NCI-H748 (cell line): Measurements from ENCODE around the gene LRRC36.
"Not testable (repeated sequence)": the region's sequence is repeated elsewhere in the genome, so short reads cannot be mapped to it uniquely, and the experiment has no call there.

Experiments used
- DNase-seq: peaks from one replicate; lab custom pipeline; 2025; ENCODE audit not compliant: unreplicated experiment; lab: John Stamatoyannopoulos, UW

The LRRC36 gene

DNA sequence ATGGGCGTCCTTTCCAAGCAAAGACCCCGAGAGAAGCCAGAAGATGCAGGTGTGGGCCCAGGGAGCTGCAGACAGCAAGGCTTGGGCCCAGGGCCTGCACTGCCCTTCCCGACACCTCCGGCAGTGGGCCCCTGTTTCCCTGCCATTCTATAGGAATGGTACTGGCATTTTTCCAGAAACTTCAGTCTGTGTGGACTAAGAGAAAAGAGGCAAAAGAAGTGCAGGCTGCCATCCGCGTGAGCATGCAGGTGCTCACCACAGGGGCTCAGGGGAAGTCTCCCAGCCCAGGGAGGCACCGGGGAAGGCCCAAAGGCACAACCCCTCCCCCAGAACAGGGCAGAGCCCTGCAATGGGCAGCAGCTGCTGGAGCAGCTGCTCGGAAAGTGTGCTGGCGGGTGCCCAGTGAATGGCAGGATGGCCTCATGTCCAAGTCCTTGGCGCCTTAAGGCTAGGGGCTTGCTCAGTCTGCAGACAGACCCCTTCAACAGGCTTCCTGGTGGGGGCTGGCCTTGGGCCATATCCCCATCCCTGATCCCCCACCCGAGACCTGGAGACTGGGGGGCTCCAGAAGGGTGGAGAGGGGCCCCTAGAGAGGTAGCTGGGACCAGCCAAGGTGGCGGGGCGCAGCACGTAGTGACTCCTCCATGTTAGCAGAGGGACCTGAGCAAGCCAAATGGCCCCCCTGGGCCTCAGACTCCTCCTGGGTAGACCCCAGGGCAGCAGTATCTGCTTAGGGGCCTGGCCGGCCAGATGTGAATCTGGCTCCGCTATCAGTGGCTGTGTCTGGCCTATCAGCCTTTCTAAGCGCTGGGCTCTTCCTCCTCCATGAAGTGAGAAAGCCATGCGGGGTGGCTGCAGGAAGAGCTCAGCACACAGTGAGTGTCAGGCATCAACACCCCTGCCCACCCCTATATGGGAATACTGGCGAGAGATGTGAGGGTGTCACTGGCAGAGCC lies 73.4 kb downstream of the LRRC36 start:
- peak; percentile 53 for DNase-seq

DNA sequence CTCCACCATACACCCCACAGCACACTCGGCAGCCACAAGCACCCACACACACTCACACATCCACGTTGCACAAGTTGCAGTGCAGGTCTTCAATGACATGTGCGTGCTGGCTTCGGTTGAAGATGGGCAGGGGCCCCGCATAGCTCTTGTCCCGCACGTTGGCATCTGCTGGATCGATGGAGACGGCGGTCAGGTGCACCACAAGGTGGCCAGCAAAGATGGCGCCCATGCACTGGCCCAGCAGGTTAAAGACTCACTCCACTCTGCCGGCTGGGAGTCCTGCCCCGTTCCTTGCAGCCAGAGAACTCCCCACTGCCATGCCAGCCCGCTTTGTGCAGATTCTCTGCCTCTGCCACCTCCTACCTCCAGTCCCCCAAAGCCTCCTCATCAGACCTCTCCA lies 74.3 kb downstream of the LRRC36 start:
- no peak for DNase-seq

- no peak for DNase-seq
Measured at GRCh38 chr16:67403976-67404555, 77.5 kb downstream of the LRRC36 start.

DNA sequence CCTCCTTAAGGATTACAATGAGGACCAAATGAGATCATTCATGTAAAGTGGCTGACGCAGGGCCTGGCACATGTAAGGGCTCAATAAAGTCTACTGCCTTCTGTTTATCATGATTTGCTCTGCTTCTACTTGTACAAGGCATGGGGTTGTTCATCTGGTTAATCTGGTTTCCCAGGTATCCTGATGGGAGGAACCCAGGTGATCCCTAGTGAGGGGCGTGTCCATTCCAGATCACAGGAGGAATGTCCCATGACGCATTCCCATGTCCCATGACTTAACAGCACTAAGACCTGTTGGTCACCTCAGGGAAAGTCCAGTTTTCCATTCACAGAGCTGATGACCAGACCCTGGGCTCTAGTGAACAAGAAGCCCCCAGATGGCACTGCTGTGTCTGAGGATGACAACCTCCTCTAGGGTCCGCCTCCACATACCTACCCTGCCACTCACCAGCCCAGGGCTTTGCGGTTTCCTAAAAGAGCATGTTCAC lies 78.2 kb downstream of the LRRC36 start:
- peak; percentile 40 for DNase-seq

GRCh38 chr16:67405336-67405735 lies 78.7 kb downstream of the LRRC36 start:
- DNase-seq, result no peak

GRCh38 chr16:67406111-67406971 lies 79.7 kb downstream of the LRRC36 start:
- no peak for DNase-seq

DNA sequence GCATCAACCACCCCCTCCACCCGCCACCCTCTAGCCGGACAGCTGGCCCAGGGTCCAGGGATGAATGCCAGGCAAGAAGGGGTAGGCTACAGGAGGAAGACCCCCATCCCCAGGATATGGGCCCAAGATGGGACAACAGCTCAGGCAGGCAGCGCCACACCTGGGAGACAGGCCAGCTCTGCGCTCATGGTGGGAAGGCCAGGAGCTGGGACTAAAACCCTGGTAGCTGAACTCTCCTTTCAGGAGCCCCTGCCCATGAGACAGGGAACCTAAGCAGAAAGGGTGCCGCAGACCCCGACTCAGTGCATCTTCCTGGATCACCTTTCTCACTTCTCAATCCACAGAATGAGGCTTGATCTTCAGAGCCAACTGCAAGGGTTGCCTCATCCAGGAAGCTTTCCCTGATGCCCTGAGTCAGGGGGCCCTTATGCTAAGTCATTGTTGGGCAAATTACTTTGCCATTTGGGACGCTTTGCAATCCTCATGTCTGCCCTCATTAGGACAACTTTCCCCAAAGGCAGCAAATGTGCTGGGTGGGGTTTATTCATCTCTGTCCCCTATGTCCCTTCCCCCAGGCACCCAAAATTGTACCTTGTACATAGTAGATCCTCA lies 80.7 kb downstream of the LRRC36 start:
- DNase-seq, result no peak

DNA sequence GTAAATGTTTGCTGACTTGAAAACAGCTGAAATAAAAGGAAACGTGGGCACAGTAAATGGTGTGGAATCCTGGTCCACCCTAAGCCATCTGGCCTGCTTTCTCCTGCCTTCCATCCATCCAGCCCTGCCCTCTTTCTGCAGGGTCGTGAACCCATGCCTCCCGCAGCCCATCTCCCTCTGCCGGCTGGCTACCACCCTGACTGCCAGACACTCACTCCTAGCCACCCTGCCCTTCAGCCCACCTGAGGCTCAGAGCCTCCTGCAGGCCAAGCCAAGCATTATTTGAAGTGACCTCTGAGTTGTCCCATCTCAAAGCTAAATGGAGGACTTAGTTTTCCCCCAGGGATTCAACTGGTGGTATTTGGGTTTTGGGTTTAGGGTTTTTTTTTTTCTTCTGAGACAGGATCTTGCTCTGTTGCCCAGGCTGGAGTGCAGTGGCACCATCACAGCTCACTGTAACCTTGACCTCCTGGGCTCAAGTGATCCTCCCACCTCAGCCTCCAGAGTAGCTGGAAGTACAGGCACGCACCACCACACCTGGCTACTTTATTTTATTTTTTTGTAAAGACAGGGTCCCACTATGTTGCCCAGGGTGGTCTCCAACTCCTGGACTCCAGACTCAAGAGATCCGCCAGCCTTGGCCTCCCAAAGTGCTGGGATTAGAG lies 81.3 kb downstream of the LRRC36 start:
- DNase-seq, result no peak

DNA sequence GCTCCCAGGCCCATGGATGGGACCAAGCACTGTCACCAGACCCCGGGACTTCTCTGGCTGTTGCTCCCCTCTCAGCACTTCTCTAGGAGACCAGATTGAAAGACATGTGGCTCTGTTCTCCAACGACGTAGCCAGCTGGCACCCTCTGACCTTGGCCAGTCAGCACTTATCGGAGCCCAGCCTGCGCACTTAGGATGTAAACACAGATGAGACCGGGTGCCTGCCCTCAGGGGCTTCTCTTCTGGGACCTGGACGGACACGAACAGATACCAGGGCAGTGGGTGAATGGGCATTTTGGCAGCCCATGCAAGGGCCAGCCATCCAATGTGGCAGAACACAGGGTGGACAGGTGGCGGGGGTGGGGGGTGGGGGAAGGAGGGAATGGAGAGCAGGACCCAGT lies 83.0 kb downstream of the LRRC36 start:
- no peak for DNase-seq

DNA sequence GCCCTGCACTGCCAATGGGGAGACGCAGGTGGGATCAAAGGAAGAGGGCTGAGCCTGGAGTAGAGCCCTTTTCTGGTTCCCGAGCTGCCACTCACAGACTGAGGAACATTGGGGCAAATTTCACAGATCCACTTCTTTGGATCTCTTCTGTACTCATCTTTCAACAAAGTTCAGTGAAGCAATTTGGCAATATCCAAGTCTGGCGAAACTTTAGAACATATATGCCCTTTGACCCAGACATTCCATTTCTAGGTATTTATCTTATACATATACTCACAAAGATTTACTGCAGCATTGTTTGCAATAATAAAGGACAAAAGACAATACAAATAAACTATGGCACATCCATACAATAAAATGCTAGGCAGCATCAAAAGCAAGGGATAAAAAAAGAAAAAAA lies 84.7 kb downstream of the LRRC36 start:
- no peak for DNase-seq

DNA sequence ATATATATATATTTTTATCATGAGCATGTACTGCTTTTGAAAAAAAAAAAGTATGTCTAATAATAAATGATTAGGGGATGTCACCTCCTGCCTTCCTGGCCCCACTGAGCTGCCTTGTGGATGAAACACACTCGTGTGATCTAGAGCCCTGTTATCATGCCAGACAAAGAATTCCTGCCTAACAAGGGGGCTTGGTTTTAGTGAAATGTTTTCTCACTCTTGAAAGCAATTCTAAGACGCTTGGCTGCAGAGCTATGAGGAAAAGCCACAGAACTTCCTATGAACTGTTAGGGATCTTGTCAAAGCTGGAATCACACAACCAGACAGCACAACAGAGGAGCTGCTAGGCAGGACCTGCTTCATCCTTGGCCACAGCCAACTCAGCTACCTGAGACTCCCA lies 85.7 kb downstream of the LRRC36 start:
- DNase-seq, result no peak

- no peak for DNase-seq
Measured at GRCh38 chr16:67413978-67414911, 87.6 kb downstream of the LRRC36 start.

DNA sequence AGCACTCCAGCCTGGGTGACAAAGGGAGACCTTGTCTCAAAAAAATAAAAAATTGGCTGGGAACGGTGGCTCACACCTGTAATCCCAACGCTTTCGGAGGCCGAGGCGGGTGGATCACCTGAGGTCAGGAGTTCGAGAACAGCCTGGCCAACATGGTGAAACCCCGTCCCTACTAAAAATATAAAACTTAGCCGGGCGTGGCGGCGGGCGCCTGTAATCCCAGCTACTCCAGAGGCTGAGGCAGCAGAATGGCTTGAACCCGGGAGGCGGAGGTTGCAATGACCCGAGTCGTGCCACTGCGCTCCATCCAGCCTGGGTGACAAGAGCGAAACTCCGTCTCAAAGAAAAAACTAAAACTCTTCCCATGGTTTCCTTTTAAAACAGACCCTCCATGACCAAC lies 88.8 kb downstream of the LRRC36 start:
- DNase-seq, result not testable (repeated sequence)

GRCh38 chr16:67415872-67416793 lies 89.5 kb downstream of the LRRC36 start, which contains the start of gene ZDHHC1:
TSS of gene ZDHHC1 (minus strand) at chr16:67416477. CDS start at chr16:67407775, 8,702 bp downstream.
- DNase-seq, result peak; percentile 72

GRCh38 chr16:67417333-67418061 lies 90.9 kb downstream of the LRRC36 start:
- no peak for DNase-seq

GRCh38 chr16:67419502-67419901 lies 92.9 kb downstream of the LRRC36 start:
- no peak for DNase-seq

DNA sequence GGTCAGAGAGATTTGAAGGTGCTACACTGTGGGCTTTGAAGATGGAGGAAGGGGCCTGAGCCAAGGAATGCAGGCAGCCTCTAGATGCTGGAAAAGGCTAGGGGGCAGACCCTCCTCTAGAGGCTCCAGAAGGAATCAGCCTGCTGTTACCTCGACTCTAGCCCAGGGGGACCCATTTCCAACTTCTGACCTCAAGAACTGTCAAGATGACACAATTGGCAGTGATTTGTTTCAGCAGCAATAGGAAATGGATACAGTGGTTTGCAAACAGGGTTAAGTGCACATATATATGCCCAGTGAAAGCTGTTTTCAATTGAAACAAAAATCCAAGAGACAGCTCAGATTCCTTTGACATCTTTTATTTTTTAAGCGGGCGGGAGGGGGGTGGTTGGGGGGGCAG lies 93.3 kb downstream of the LRRC36 start:
- DNase-seq, result no peak
